Ovary (tissue), 9 donors: ENCODE measurements around the gene TULP4. TPM values are rescaled to one million over a fixed set of nuclear protein-coding genes. Genes with fewer than 3 reads are reported as not detected.
"Not testable (repeated sequence)": the region's sequence is repeated elsewhere in the genome, so short reads cannot be mapped to it uniquely, and the experiment has no call there.

Source experiments
- DNase-seq, 5 donors: peaks; one replicate each; pipeline ENCODE4 v3.0.0-alpha.2; 2019 to 2020
- H3K27ac ChIP-seq, 2 donors: fragments of 200-600 bp; one replicate each; pipeline versions ENCODE4 v1.5.1 to v1.8.0; 2019 to 2022
- H3K27me3 ChIP-seq: fragments of 200-600 bp; one replicate; pipeline ENCODE4 v1.8.0; 2022
- H3K36me3 ChIP-seq: fragments of 200-600 bp; sonication (generic); one replicate; pipeline ENCODE4 v1.5.1; 2019
- H3K4me1 ChIP-seq: one replicate; pipeline ENCODE4 v1.8.1; 2013; ENCODE audit warnings: mild to moderate bottlenecking, moderate library complexity; ENCODE audit not compliant: insufficient read depth
- H3K4me3 ChIP-seq: fragments of 200-600 bp; sonication (generic); one replicate; pipeline ENCODE4 v1.5.1; 2017
- H3K9me3 ChIP-seq, 2 donors: fragments of 200-600 bp in 1 of 2; sonication (generic) in 1 of 2; one replicate each; pipeline versions ENCODE4 v1.5.1 to v1.8.1; 2013 to 2019; ENCODE audit warnings: mild to moderate bottlenecking in 1 of 2, moderate library complexity in 1 of 2
- EP300 ChIP-seq: sonication (generic); formaldehyde crosslinking; IDR thresholded peaks from one replicate; pipeline ENCODE4 v1.6.1; 2017; ENCODE audit warnings: antibody characterized with exemption
- POLR2A ChIP-seq: fragments of 450-650 bp; IDR thresholded peaks from one replicate; pipeline ENCODE4 v1.6.1; 2017; ENCODE audit warnings: antibody characterized with exemption, mild to moderate bottlenecking, moderate library complexity
- WGBS, 3 donors: extraction: QIAGEN DNeasy Blood & Tissue Kit in 1 of 3; methylation state at CpG; one replicate each; pipeline versions ENCODE4 v1.1.5 to v1.1.7; 2013 to 2017; 5-methylcytosine and 5-hydroxymethylcytosine counted together
- intact Hi-C, 4 donors: fragments of 100-400 bp; cut with DNase I; formaldehyde crosslinking; loops; one replicate each; pipeline versions ENCODE4 v1.11.0 to v1.15.1; 2022 to 2023
- polyA plus RNA-seq, 2 donors: library from polyadenylated mRNA; stranded (reverse); fragments of 200-250 nt in 1 of 2; fragments of 350-450 nt in 1 of 2; fragmentation: Illumina TruSeq in 1 of 2; extraction: RNeasy Lipid Tissue Mini Kit (QIAGEN cat#74804) in 1 of 2; gene quantifications; one replicate each; pipeline ENCODE4 v1.2.3, GENCODE V29; 2013 to 2014
- total RNA-seq, 7 donors: library from RNA; depleted of rRNA in 2 of 7; stranded (reverse); fragments of >200 nt in 2 of 7; fragmentation: NEBNext Ultra II Directional in 3 of 7; extraction: Animal tissue kit (Norgen Biotek cat#: 25700) in 3 of 7; gene quantifications; one replicate each; pipeline versions ENCODE4 v1.1.0 to v1.2.4, GENCODE V29; 2016 to 2023
- TF ChIP-seq, protein P1 (sequence below), 3 donors: fragments of 450-650 bp in 2 of 3; fragments of 200-600 bp in 1 of 3; IDR thresholded peaks; one replicate each; pipeline versions ENCODE4 v1.5.1 to v1.8.0; 2016 to 2022; ENCODE audit warnings: antibody characterized with exemption in 3 of 3, mild to moderate bottlenecking in 1 of 3
- donor health status: DM: no; HTN: no; CAD: no; lungs with moderate emphysema.
- donor health status: DM: no; HTN: no; CAD: no.
- donor health status: Bipolar disorder and iron deficiency.
- donor health status: DM: yes; HTN: yes; CAD: no.
- donor health status: DM: no; HTN: no; CAD: no.
- donor health status: DM: yes; HTN: yes; CAD: no.

TULP4 gene
- total and polyA plus RNA-seq, 9 donors, result 7.5 to 152 (median 92.6) TPM

DNA sequence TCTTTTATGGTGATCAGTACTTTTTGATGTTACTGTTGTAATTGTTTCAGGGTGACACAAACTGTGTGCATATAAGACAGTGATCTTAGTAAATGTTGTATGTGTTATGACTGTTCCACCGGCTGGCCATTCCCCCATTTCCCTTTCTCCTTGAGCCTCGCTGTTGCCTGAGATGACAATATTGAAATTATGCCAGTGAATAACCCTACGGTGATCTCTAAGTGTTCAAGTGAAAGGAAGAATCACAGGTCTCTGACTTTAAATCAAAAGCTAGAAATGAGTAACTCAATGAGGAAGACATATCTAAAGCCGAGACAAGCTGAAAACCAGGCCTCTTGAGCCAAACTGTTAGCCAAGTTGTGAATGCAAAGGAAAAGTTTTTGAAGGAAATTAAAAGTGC, 32.3 kb downstream of the TULP4 start:
- no peaks in the 10 kb centered on the region for H3K36me3 ChIP-seq
- H3K9me3 ChIP-seq, result no peaks in the 10 kb centered on the region
- H3K4me1 ChIP-seq, result no peaks in the 10 kb centered on the region
- no peaks in the 10 kb centered on the region for H3K27me3 ChIP-seq
- intact Hi-C loops, result no loop called here
- DNase-seq, result no peak
- no peak overlapping the region for H3K4me3 ChIP-seq
- 50 to 64% (median 51%) methylated on average over 4 of the region's 4 CpGs for WGBS, 3 donors
- no peak for TF ChIP-seq EP300
- no peak for TF ChIP-seq POLR2A
- TF ChIP-seq, protein P1, sequence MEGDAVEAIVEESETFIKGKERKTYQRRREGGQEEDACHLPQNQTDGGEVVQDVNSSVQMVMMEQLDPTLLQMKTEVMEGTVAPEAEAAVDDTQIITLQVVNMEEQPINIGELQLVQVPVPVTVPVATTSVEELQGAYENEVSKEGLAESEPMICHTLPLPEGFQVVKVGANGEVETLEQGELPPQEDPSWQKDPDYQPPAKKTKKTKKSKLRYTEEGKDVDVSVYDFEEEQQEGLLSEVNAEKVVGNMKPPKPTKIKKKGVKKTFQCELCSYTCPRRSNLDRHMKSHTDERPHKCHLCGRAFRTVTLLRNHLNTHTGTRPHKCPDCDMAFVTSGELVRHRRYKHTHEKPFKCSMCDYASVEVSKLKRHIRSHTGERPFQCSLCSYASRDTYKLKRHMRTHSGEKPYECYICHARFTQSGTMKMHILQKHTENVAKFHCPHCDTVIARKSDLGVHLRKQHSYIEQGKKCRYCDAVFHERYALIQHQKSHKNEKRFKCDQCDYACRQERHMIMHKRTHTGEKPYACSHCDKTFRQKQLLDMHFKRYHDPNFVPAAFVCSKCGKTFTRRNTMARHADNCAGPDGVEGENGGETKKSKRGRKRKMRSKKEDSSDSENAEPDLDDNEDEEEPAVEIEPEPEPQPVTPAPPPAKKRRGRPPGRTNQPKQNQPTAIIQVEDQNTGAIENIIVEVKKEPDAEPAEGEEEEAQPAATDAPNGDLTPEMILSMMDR (IDR thresholded peaks at IDR 0.05), result no peak
- H3K27ac ChIP-seq, result no peak overlapping the region

DNA sequence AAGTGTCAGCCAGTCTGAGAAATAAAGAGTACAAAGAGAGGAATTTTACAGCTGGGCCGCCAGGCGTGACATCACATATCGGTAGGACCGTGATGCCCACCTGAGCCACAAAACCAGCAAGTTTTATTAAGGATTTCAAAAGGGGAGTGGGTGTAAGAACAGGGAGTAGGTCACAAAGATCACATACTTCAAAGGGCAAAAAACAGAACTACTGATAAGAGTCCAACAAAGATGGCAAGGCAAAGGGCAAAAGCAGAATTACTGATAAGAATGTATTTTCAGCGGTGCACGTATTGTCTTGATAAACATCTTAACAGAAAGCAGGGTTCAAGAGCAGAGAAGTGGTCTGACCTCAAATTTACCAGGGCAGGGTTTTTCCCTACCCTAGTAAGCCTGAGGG, 33.2 kb downstream of the TULP4 start:
- H3K9me3 ChIP-seq, H3K27ac ChIP-seq, H3K36me3 ChIP-seq, H3K4me1 ChIP-seq, DNase-seq, H3K27me3 ChIP-seq, intact Hi-C loops, H3K4me3 ChIP-seq: not testable (repeated sequence)
- WGBS, 3 donors, result 97 to 98% (median 97%) methylated on average over 6 of the region's 6 CpGs

DNA sequence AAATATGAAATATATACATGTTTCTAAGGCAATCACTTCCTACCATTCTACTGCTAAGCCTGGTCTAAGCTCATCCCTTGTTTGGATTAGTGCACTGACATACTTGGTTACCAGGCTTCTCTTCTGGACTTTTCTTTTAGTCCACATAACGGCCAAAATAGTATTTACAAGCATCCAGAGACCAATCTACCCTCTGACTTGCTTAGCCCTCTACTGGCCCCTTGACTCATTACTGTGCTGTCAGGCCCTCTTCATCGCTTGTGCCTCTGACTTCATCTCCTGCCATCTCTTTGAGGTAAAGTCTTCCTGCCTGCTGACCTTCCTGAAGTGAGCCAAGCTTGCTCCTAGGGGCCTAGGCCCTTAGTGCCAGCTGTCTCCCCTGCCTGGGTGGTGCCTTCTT, 35.1 kb downstream of the TULP4 start:
- TF ChIP-seq, protein P1 (IDR thresholded peaks at IDR 0.05), result no peak
- TF ChIP-seq POLR2A, result no peak
- no peak for TF ChIP-seq EP300
- no peaks in the 10 kb centered on the region for H3K4me1 ChIP-seq
- H3K4me3 ChIP-seq, result no peak overlapping the region
- no peak for DNase-seq
- intact Hi-C loops, result no loop called here
- WGBS, 3 donors, result 96 to 100% (median 98%) methylated on average over 2 of the region's 2 CpGs
- H3K36me3 ChIP-seq, result no peaks in the 10 kb centered on the region
- no peak overlapping the region for H3K27ac ChIP-seq
- no peaks in the 10 kb centered on the region for H3K27me3 ChIP-seq
- no peaks in the 10 kb centered on the region for H3K9me3 ChIP-seq

GRCh38 chr6:158348737-158349504, 36.7 kb downstream of the TULP4 start:
- H3K27ac ChIP-seq, H3K4me3 ChIP-seq, H3K36me3 ChIP-seq, H3K4me1 ChIP-seq, DNase-seq, H3K9me3 ChIP-seq, H3K27me3 ChIP-seq, intact Hi-C loops: not testable (repeated sequence)
- WGBS, 3 donors, result 87 to 92% (median 89%) methylated on average over 19 to 47 of the region's 47 CpGs

DNA sequence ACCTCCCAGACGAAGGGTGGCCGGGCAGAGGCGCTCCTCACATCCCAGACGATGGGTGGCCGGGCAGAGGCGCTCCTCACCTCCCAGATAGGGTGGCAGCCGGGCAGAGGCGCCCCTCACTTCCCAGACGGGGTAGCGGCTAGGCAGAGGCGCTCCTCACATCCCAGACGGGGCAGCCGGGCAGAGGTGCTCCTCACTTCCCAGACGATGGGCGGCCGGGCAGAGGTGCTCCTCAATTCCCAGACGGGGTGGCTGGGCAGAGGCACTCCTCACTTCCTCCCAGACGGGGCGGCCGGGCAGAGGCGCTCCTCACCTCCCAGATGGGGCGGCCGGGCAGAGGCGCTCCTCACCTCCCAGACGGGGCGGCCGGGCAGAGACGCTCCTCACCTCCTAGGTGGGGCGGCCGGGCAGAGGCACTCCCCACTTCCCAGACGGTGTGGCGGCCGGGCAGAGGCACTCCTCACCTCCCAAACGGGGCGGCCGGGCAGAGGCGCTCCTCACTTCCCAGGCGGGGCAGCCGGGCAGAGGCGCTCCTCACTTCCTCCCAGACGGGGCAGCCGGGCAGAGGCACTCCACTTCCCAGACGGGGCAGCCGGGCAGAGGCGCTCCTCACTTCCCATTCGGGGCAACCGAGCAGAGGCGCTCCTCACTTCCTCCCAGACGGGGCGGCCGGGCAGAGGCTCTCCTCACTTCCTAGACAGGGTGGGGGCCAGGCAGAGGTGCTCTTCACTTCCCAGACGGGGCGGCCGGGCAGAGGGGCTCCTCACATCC, 37.4 kb downstream of the TULP4 start:
- intact Hi-C loops, DNase-seq, H3K27me3 ChIP-seq, H3K4me1 ChIP-seq, H3K9me3 ChIP-seq, H3K36me3 ChIP-seq, H3K4me3 ChIP-seq, H3K27ac ChIP-seq: not testable (repeated sequence)
- WGBS, 3 donors, result 96 to 98% (median 98%) methylated on average over 22 to 52 of the region's 54 CpGs

DNA sequence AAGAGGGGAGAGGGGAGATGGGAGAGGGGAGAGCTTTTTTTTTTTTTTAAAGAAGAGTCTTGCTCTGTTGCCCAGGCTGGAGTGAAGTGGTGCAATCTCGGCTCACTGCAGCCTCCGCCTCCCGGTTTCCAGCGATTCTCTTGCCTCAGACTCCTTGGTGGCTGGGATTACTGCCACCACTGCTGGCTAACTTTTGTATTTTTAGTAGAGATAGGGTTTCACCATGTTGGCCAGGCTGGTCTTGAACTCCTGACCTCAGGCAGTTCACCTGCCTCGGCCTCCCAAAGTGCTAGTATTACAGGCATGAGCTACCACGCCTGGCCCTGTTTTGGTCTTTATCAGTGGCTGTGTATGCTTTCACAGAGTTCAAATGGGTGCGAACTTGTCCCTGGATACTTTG, 38.5 kb downstream of the TULP4 start:
- DNase-seq, H3K9me3 ChIP-seq, H3K27me3 ChIP-seq, H3K4me1 ChIP-seq, H3K36me3 ChIP-seq, H3K27ac ChIP-seq, H3K4me3 ChIP-seq, intact Hi-C loops: not testable (repeated sequence)
- WGBS, 3 donors, result 85 to 98% (median 97%) methylated on average over 7 of the region's 7 CpGs
